Measurements from ENCODE around the gene FRMD4A.

FRMD4A gene

DNA sequence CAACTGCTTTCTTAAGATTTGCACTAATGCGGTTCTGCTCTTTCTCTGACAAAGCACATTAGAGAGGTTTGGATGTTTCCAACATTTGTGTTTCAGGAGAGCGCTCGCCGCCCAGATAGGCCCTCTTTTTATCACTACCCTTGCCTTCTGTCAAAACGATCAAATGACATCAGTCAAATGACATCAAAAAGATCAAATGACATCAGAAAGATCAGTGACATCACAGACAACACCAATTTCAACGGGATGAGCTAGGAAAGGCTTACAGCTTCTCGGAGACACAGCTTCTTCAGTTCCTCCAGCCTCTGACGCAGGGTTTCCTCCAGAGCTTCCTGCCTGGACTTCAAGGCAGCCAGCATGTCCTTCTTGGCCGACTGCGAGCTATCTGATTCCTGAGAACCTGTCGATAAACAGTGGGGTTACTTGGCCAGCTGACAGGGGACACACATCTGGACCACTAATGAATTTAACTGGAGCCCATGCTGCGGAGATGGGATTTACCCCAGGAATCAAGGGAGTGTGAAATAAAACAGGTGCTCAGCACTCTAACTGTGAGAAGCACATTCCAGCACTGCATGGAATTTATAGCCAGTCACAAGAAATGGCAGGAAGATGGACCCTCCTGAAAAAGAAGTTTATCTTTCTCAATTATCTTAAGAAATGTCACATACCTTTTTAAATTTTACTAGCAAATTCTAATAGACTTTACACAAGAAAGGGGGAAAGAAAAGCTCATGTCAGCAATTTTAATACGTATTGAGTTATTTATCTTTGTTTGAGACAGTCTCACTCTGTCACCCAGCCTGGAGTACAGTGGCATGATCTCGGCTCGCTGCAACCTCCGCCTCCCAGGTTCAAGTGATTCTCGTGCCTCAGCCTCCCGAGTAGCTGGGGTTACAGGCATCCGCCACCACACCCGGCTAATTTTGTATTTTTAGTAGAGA, 655.8 kb downstream of the FRMD4A start:
- Mint-ChIP-seq H3K27me3 (no peaks in the 10 kb centered on the region), H3K27ac (no peak overlapping the region), H3K4me3 (no peak overlapping the region), H3K4me1 (ENCODE audit: low read depth) (no peaks in the 10 kb centered on the region), H3K9me3 (no peaks in the 10 kb centered on the region), H3K36me3 (ENCODE audit: low read depth) (peaks cover 81% of the 10 kb centered on the region)
- intact Hi-C loops (cut with micrococcal nuclease), result no loop called here

DNA sequence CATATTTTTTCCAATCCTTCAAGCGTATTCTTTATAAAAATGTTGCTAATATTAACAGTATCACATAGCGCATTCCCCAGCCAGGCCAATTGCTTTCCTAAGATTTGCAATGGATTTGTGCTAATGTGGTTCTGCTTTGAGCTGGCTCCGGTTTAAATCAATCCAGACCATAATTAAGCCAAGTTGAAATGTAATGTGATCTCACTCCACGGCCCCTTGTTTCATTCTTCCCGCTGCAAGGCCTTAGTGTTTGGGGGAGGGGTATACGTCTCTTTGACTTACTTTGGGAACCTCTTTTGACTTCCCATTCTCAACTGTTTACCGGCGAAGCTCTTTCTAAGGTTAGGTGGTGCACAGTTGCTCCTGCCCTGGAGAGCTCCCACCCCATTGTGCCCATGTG, 657.6 kb downstream of the FRMD4A start:
- H3K27me3 Mint-ChIP-seq, result no peaks in the 10 kb centered on the region
- intact Hi-C loops (cut with micrococcal nuclease), result no loop called here
- H3K27ac Mint-ChIP-seq, result no peak overlapping the region
- peaks cover 84% of the 10 kb centered on the region for H3K36me3 Mint-ChIP-seq (ENCODE audit: low read depth)
- H3K4me3 Mint-ChIP-seq, result no peak overlapping the region
- H3K9me3 Mint-ChIP-seq, result no peaks in the 10 kb centered on the region
- H3K4me1 Mint-ChIP-seq (ENCODE audit: low read depth), result no peaks in the 10 kb centered on the region

DNA sequence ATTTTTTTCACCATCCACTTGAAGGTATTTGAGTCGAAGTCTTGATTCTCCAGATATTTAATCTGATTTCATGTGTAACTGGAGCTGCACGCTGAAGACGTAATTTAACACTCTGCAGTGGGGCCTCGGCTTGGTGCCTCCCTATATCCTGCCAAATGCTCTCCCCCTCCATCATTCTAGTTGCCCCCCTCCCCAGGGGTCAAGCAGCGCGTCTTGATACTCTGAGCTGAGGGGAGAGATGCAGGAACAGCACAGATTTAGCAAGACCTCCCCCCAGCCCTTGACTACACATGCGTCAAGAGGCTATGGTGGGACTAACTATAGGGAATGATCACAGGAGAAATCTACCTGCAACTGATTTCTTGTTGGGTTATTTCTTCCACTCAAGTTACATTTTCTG, 658.2 kb downstream of the FRMD4A start:
- no peak overlapping the region for H3K4me3 Mint-ChIP-seq
- H3K27me3 Mint-ChIP-seq, result no peaks in the 10 kb centered on the region
- intact Hi-C loops (cut with micrococcal nuclease), result no loop called here
- no peaks in the 10 kb centered on the region for H3K4me1 Mint-ChIP-seq (ENCODE audit: low read depth)
- H3K36me3 Mint-ChIP-seq (ENCODE audit: low read depth), result peaks cover 87% of the 10 kb centered on the region
- H3K27ac Mint-ChIP-seq, result no peak overlapping the region
- H3K9me3 Mint-ChIP-seq, result no peaks in the 10 kb centered on the region

DNA sequence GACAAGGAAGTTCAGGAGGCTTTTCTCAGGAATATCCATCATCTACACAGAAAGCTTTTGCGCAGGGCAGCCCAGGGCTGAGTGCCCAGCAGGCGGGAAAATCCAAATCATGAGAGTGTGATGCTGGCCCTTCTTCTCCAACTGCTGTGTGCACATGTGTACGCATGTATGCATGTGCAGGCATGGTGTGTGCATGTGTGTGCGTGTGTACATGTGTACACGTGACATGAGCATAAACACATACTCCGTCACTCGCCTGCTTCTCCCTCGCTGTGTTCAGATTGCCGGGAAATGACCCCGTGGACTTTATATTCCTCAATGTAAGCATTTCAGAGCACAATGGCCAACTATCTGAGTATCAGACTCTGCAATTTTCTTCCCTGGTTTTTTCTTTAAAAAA, 658.8 kb downstream of the FRMD4A start:
- H3K9me3 Mint-ChIP-seq, result no peaks in the 10 kb centered on the region
- H3K36me3 Mint-ChIP-seq (ENCODE audit: low read depth), result peaks cover 87% of the 10 kb centered on the region
- intact Hi-C loops (cut with micrococcal nuclease), result no loop called here

DNA sequence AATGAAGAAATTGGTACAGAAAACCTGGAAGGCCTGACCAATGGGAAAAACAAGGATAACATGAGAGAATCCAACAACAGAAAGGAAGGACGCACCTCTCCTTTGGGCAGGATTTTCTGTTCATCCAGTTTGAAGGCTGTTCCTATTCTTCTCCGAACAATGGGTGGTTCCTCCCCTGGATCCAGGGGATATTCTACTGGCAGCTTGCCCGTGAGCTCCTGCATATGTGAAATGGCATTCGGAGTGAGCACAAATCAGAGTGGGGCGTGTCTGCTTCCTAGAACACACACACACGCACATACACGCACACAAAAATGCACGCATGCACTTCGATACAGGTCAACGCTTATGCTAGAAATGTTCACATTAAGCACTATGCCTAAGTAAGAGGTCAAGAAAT, 660.4 kb downstream of the FRMD4A start:
- H3K27ac Mint-ChIP-seq, result no peak overlapping the region
- no peaks in the 10 kb centered on the region for H3K4me1 Mint-ChIP-seq (ENCODE audit: low read depth)
- intact Hi-C loops (cut with micrococcal nuclease), result no loop called here
- no peaks in the 10 kb centered on the region for H3K9me3 Mint-ChIP-seq
- H3K4me3 Mint-ChIP-seq, result no peak overlapping the region
- H3K27me3 Mint-ChIP-seq, result no peaks in the 10 kb centered on the region
- peaks cover 96% of the 10 kb centered on the region for H3K36me3 Mint-ChIP-seq (ENCODE audit: low read depth)

More for the DNA sequence above, 658.8 kb downstream of the FRMD4A start:
- no peaks in the 10 kb centered on the region for H3K4me1 Mint-ChIP-seq (ENCODE audit: low read depth)
- H3K27me3 Mint-ChIP-seq, result no peaks in the 10 kb centered on the region
- no peak overlapping the region for H3K4me3 Mint-ChIP-seq
- no peak overlapping the region for H3K27ac Mint-ChIP-seq

DNA sequence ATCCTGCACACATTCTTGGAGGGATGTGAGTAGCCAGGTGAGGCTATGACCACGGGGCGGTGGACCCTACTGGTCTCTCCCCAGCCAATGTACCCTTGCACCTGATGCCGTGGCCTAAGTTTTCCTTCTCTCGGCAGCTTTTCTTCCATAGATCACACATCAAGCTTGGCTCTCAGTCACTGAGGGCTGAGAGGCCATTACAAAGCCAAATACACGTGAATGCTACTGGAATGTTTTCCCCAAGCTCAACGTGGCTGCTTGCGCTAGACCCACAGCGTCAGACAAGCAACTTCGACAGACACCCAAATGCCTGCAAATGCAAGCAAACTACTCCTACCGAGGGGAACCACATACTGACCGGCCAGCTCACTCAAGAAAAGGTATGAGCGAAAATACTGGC, 660.8 kb downstream of the FRMD4A start:
- H3K9me3 Mint-ChIP-seq, result no peaks in the 10 kb centered on the region
- peaks cover 98% of the 10 kb centered on the region for H3K36me3 Mint-ChIP-seq (ENCODE audit: low read depth)
- H3K4me1 Mint-ChIP-seq (ENCODE audit: low read depth), result no peaks in the 10 kb centered on the region
- no peak overlapping the region for H3K27ac Mint-ChIP-seq
- H3K4me3 Mint-ChIP-seq, result no peak overlapping the region
- intact Hi-C loops (cut with micrococcal nuclease), result no loop called here
- no peaks in the 10 kb centered on the region for H3K27me3 Mint-ChIP-seq

DNA sequence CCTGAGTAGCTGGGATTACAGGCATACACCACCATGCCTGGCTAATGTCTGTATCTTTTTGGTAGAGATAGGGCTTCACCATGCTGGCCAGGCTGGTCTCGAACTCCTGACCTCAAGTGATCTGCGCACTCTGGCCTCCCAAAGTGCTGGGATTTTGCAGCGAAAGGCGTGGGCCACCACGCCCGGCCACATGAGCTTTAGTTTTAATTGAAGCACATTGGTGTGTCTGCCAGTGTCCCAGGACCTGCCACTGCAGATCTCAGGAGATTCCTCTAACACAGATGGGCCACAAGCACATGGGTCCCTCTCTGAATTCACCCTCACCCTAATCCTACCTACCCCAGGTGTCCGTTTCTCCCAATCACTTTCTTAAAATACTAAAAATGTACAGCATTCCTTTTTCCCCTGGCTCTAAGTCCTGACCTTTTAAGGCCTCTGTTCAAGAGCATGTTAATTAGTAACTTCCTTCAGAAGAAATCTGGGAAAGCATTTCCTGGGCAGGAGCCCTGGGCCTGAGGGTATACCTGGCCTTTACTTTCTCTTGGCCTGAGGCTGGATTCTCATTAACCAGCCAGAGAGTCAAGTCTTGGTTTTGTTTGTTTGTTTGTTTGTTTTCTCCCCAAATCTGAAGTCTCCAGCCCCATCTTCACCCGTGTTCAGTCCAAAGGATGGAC, 661.4 kb downstream of the FRMD4A start:
- Mint-ChIP-seq H3K4me3 (no peak overlapping the region), H3K27me3 (no peaks in the 10 kb centered on the region), H3K9me3 (no peaks in the 10 kb centered on the region), H3K4me1 (ENCODE audit: low read depth) (no peaks in the 10 kb centered on the region), H3K27ac (no peak overlapping the region), H3K36me3 (ENCODE audit: low read depth) (peaks cover 98% of the 10 kb centered on the region)
- intact Hi-C loops (cut with micrococcal nuclease), result no loop called here

DNA sequence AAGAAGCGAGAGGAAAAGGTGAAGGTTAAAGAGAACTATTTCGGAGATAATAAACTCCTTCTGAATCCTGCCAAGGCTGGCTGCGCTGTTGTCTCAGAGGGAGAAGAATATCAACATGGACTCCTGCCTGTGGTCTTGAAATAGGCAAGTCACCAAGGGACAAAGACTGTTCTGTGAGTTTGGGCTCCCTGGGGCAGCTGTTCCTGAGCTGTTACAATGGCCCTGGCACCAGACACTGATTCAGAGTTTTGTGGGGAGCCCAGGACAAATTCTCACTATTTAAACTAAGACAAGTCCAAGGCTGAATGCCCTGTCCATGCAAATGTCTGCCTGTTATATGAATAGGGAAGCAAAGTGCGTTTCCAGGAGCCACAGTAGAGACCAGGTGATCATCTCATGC, 662.6 kb downstream of the FRMD4A start:
- peaks cover 98% of the 10 kb centered on the region for H3K36me3 Mint-ChIP-seq (ENCODE audit: low read depth)
- H3K27ac Mint-ChIP-seq, result no peak overlapping the region
- H3K9me3 Mint-ChIP-seq, result no peaks in the 10 kb centered on the region
- intact Hi-C loops (cut with micrococcal nuclease), result no loop called here
- H3K27me3 Mint-ChIP-seq, result no peaks in the 10 kb centered on the region
- H3K4me3 Mint-ChIP-seq, result no peak overlapping the region
- no peaks in the 10 kb centered on the region for H3K4me1 Mint-ChIP-seq (ENCODE audit: low read depth)

DNA sequence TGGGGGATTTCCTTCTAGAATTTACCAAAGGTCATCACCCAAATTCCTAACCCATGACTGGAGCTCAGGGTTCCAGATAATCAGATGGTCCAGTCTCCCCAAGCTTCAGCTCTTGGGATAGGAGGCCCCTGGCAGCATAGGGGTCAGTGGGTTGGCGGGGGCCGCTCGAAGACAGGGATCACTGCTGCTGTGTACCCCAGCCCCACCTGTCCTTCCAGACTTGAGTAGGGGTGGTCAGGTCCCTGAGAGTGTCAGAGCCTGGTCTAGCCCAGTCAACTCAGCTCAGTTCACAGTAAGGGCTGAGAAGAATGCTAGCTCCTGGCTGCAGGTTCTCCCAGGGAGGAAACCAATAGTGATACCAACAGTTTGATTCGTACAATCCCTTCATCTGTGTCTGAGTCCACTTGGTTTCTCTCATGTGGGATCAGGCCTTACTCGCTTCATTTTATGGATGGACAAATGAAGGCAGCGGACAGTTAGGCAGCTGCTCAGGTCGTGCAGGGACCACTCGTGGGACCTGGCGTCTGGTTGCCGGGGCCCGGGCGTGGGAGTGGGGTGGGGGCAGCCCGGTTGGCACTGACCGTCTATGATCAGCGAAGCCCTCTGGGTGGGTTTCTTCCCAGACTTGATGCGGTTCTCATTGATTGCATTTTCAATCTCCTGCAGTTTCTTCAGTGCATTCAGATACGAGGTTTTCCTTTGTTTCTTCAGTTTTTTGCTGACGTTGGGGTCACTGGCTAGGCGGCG, 665.0 kb downstream of the FRMD4A start:
- Mint-ChIP-seq H3K36me3 (ENCODE audit: low read depth) (peaks cover 100% of the 10 kb centered on the region), H3K4me1 (ENCODE audit: low read depth) (no peaks in the 10 kb centered on the region), H3K4me3 (no peak overlapping the region), H3K27me3 (no peaks in the 10 kb centered on the region), H3K9me3 (no peaks in the 10 kb centered on the region), H3K27ac (no peak overlapping the region)
- intact Hi-C loops (cut with micrococcal nuclease), result no loop called here

DNA sequence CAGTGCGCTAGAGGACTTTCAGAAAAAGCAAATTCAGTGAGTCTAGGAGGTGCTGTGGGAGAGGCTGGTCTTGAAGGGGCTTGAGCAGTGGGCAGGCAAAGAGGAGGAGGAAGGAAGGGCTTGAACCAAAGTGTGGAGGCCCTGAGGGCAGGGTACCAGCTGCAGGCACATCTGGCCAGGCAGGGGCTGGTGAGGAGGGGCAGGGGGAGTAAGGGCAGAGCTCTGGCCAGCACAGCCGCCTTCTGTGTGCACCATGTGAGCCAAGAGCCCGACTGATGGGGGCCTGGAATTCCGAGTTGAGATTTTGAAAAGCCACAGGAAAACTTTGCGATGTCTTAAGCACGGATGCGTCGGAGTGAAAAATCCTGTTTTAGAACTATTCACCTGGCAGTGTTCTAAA, 669.5 kb downstream of the FRMD4A start:
- intact Hi-C loops (cut with micrococcal nuclease), result no loop called here
- peaks cover 20% of the 10 kb centered on the region for H3K4me1 Mint-ChIP-seq (ENCODE audit: low read depth)
- H3K27ac Mint-ChIP-seq, result no peak overlapping the region
- H3K36me3 Mint-ChIP-seq (ENCODE audit: low read depth), result peaks cover 97% of the 10 kb centered on the region
- peaks cover 2% of the 10 kb centered on the region for H3K27me3 Mint-ChIP-seq
- no peaks in the 10 kb centered on the region for H3K9me3 Mint-ChIP-seq
- H3K4me3 Mint-ChIP-seq, result no peak overlapping the region

DNA sequence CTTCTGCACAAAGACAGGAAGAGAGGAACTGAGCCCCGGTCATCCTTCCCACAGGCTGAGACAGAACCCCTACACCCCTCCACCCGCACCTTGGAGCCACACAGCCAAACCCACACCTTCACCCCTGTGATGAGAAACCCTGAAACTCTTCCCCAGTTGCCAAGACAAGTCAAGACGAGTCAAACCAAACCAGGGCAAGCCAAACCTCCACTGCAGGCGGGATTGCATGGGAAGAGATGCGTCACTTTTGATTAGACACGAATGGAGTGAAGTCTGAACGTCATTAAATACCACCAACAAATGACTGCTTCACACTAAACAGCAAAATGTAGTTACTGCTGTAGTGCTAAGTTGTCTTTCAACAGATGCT, 670.2 kb downstream of the FRMD4A start:
- Mint-ChIP-seq H3K27ac (no peak overlapping the region), H3K9me3 (no peaks in the 10 kb centered on the region), H3K4me1 (ENCODE audit: low read depth) (peaks cover 20% of the 10 kb centered on the region), H3K4me3 (no peak overlapping the region), H3K36me3 (ENCODE audit: low read depth) (peaks cover 97% of the 10 kb centered on the region), H3K27me3 (peaks cover 2% of the 10 kb centered on the region)
- intact Hi-C loops (cut with micrococcal nuclease), result loop anchor here (1.0 kb wide), 1 partner anchor 118 kb away; no protein-coding TSS in a partner anchor

DNA sequence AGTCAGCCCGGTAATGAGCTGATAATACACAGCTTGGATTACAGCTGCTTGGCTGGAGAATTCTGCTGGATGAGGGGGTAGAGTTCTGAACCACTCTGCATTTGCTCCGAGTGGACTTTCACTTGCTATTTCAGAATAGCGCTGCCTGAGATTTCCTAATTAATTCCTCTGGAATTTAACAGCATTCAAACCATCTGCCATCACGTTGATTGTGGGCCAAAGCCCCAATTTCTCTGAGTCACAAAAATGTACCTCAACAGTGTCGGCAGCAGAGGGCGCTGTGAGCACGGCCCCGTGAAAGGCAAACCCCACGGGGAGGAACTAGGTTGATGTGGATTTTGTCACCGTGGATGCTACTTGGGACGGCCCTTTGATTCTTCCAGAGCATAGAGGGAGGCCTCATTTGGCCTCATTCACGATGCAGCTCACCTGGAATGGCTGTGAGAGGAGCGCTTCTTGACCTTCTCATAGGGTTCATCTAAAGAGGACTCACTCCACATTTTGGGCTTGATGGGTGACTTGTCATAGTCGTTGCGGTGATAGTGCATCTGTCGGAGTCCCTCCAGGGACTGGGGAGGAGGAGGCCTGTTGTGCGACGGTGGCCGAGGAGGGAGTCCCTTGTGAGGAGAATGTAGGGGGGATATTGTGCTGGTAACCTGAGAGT, 670.7 kb downstream of the FRMD4A start:
- Mint-ChIP-seq H3K36me3 (ENCODE audit: low read depth) (peaks cover 97% of the 10 kb centered on the region), H3K27me3 (peaks cover 2% of the 10 kb centered on the region), H3K4me1 (ENCODE audit: low read depth) (peaks cover 20% of the 10 kb centered on the region), H3K27ac (no peak overlapping the region), H3K9me3 (no peaks in the 10 kb centered on the region), H3K4me3 (no peak overlapping the region)
- intact Hi-C loops (cut with micrococcal nuclease), result loop anchor here (1.0 kb wide), 1 partner anchor 118 kb away; no protein-coding TSS in a partner anchor

DNA sequence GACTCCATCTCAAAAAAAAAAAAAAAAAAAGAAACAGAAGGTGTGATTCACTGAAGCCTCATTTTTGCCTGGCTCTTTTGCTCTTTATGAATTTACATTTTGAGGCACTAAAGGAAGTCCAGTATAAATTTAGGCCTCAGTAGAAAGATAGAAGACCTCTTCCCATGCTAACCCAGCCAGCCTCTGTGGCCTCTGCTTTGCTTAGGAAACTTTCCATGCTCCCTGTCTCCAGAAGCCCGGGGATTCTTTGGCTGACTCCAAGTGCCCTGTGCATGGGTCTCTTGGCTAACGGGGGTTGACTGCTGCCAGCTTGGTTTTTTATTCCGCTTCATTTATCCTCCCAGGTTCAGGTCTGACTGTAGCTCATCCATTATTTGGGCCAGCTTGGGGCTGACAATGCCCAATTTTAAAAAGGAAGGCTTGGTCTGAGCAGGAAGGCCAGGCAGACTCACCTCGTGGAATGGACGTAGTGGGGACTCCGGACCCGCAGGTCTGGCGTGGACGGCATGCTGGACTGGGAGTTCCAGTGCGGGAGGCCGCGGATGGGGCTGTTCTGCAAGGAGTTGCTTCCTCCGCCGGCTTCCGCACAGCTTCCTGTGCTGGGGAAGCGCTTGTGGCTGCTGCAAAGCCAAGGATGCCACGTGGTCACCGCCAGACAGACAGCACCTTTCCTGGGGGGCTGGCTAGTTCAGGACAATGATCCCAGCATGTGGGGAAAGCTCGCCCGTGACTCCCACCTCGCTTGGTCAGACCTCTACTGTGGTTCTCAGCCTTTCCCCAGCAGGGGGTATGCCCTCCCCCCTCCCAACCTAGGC, 671.6 kb downstream of the FRMD4A start:
- H3K4me3 Mint-ChIP-seq, result no peak overlapping the region
- peaks cover 2% of the 10 kb centered on the region for H3K27me3 Mint-ChIP-seq
- no peak overlapping the region for H3K27ac Mint-ChIP-seq

More for the DNA sequence above, 671.6 kb downstream of the FRMD4A start:
- intact Hi-C loops (cut with micrococcal nuclease), result no loop called here
- H3K9me3 Mint-ChIP-seq, result no peaks in the 10 kb centered on the region
- H3K4me1 Mint-ChIP-seq (ENCODE audit: low read depth), result peaks cover 20% of the 10 kb centered on the region
- H3K36me3 Mint-ChIP-seq (ENCODE audit: low read depth), result peaks cover 96% of the 10 kb centered on the region
